CD14-positive monocyte (primary cell): ENCODE results near the gene CKMT2. TPM values are rescaled to one million over a fixed set of nuclear protein-coding genes. Genes with fewer than 3 reads are reported as not detected.

Source experiments
- DNase-seq, 3 donors: peaks; one replicate each; pipeline ENCODE4 v3.0.0-alpha.2; 2011 to 2022
- H2AFZ ChIP-seq: 2 replicates; pipeline ENCODE4 v1.6.0; 2012; ENCODE audit warnings: mild to moderate bottlenecking, low read depth, low read length, inconsistent platforms; ENCODE audit not compliant: insufficient read depth, poor library complexity, severe bottlenecking
- H3K27ac ChIP-seq, 2 donors: 1 replicate in 1 of 2; 2 replicates in 1 of 2; pipeline ENCODE4 v1.5.1; 2012 to 2013; ENCODE audit warnings: low read length in 2 of 2, control low read depth in 1 of 2, inconsistent platforms in 1 of 2, low read depth in 1 of 2, mild to moderate bottlenecking in 1 of 2
- H3K27me3 ChIP-seq, 2 donors: one replicate each; pipeline versions ENCODE4 v1.6.0 to v1.6.1; 2011 to 2013; ENCODE audit warnings: low read length in 2 of 2; ENCODE audit not compliant: control insufficient read depth in 2 of 2, insufficient read depth in 2 of 2
- H3K36me3 ChIP-seq, 2 donors: replicated peaks in 1 of 2; 1 replicate in 1 of 2; 2 replicates in 1 of 2; pipeline versions ENCODE4 v1.5.1 to v1.6.1; 2012 to 2013; ENCODE audit warnings: low read length in 2 of 2, control low read depth in 1 of 2, inconsistent platforms in 1 of 2, mild to moderate bottlenecking in 1 of 2; ENCODE audit not compliant: insufficient read depth in 2 of 2, control insufficient read depth in 1 of 2
- H3K4me1 ChIP-seq, 2 donors: 1 replicate in 1 of 2; 2 replicates in 1 of 2; pipeline versions ENCODE4 v1.5.1 to v1.6.1; 2012 to 2013; ENCODE audit warnings: low read length in 2 of 2, control low read depth in 1 of 2, inconsistent platforms in 1 of 2, mild to moderate bottlenecking in 1 of 2, moderate library complexity in 1 of 2; ENCODE audit not compliant: insufficient read depth in 2 of 2, control insufficient read depth in 1 of 2
- H3K4me2 ChIP-seq: replicated peaks from 2 replicates; pipeline ENCODE3; 2012; ENCODE audit warnings: low read length, moderate library complexity, mild to moderate bottlenecking; ENCODE audit not compliant: poor library complexity, severe bottlenecking; ENCODE audit errors: extremely low read depth
- H3K4me3 ChIP-seq, 3 experiments: fragments of 200-600 bp in 1 of 3; sonication (generic) in 1 of 3; replicated peaks in 1 of 3; 1 replicate in 2 of 3; 2 replicates in 1 of 3; pipeline ENCODE4 v1.5.1; 2011 to 2013; ENCODE audit warnings: low read length in 3 of 3, mild to moderate bottlenecking in 3 of 3, control low read depth in 2 of 3, low read depth in 2 of 3, inconsistent platforms in 1 of 3, moderate library complexity in 1 of 3
- H3K79me2 ChIP-seq: 2 replicates; pipeline ENCODE4 v1.6.0; 2012; ENCODE audit warnings: mild to moderate bottlenecking, control low read depth, inconsistent platforms, low read length, moderate library complexity; ENCODE audit not compliant: insufficient read depth
- H3K9ac ChIP-seq: 2 replicates; pipeline ENCODE4 v1.6.0; 2017; ENCODE audit warnings: low read length, mild to moderate bottlenecking; ENCODE audit not compliant: insufficient read depth, poor library complexity, severe bottlenecking
- H3K9me3 ChIP-seq, 2 donors: replicated peaks in 1 of 2; 1 replicate in 1 of 2; 2 replicates in 1 of 2; pipeline versions ENCODE4 v1.5.1 to v1.6.1; 2012 to 2013; ENCODE audit warnings: low read length in 2 of 2, control low read depth in 1 of 2; ENCODE audit not compliant: control insufficient read depth in 1 of 2, insufficient read depth in 1 of 2
- H4K20me1 ChIP-seq: 2 replicates; pipeline ENCODE4 v1.6.0; 2012; ENCODE audit warnings: mild to moderate bottlenecking, low read length, control low read depth, moderate library complexity; ENCODE audit not compliant: insufficient read depth
- H3K27ac Mint-ChIP-seq, 7 donors: one replicate each; pipeline ENCODE4 v1.8.0; 2020; ENCODE audit warnings: mild to moderate bottlenecking in 7 of 7, mixed read lengths in 7 of 7, moderate library complexity in 6 of 7, inconsistent platforms in 2 of 7
- H3K27me3 Mint-ChIP-seq, 3 donors: one replicate each; pipeline ENCODE4 v1.8.0; 2021 to 2022; ENCODE audit warnings: low read depth in 3 of 3, mild to moderate bottlenecking in 3 of 3, mixed read lengths in 3 of 3, moderate library complexity in 3 of 3, inconsistent platforms in 1 of 3
- H3K36me3 Mint-ChIP-seq, 2 donors: one replicate each; pipeline ENCODE4 v1.8.0; 2020; ENCODE audit warnings: mixed read lengths in 2 of 2, inconsistent platforms in 1 of 2, mild to moderate bottlenecking in 1 of 2
- H3K4me1 Mint-ChIP-seq: one replicate; pipeline ENCODE4 v1.8.0; 2020; ENCODE audit warnings: mild to moderate bottlenecking, mixed read lengths
- H3K4me3 Mint-ChIP-seq, 2 donors: one replicate each; pipeline ENCODE4 v1.8.0; 2020; ENCODE audit warnings: mild to moderate bottlenecking in 2 of 2, mixed read lengths in 2 of 2, moderate library complexity in 1 of 2
- H3K9me3 Mint-ChIP-seq, 7 donors: one replicate each; pipeline ENCODE4 v1.8.0; 2020 to 2022; ENCODE audit warnings: mixed read lengths in 7 of 7, mild to moderate bottlenecking in 6 of 7, moderate library complexity in 6 of 7, inconsistent platforms in 2 of 7
- CTCF ChIP-seq: fragments of 200-600 bp; IDR thresholded peaks from one replicate; pipeline ENCODE4 v1.8.0; 2022; ENCODE audit warnings: antibody characterized with exemption, mild to moderate bottlenecking
- WGBS: methylation state at CpG from one replicate; pipeline ENCODE4 v1.1.5; 2013; ENCODE audit warnings: missing lambda C conversion rate; ENCODE audit not compliant: insufficient coverage; 5-methylcytosine and 5-hydroxymethylcytosine counted together
- intact Hi-C, 2 donors: fragments of 100-400 bp; cut with micrococcal nuclease; formaldehyde crosslinking; loops; one replicate each; pipeline versions ENCODE4 v1.15.0 to v1.15.1; 2023
- polyA plus RNA-seq, 3 donors: library from polyadenylated mRNA; depleted of rRNA in 1 of 3; unstranded in 2 of 3; stranded (reverse) in 1 of 3; fragments of 300-500 nt in 2 of 3; fragments of >200 nt in 1 of 3; fragmentation: Illumina TruSeq in 2 of 3; gene quantifications; 1 replicate in 2 of 3; 2 replicates in 1 of 3; pipeline ENCODE4 v1.2.3, GENCODE V29; 2012 to 2021

The CKMT2 gene
- polyA plus RNA-seq, 3 donors, result not detected

GRCh38 chr5:81244451-81244850 lies 11.3 kb downstream of the CKMT2 start:
- intact Hi-C loops, result no loop called here
- no peak for DNase-seq
- H3K36me3 Mint-ChIP-seq, result peaks cover 0 to 2% of the 10 kb centered on the region in 2 donors
- Histone ChIP-seq H3K4me1 (no peaks in the 10 kb centered on the region), H3K9me3 (no peaks in the 10 kb centered on the region), H2AFZ (no peak overlapping the region), H3K27ac (no peak overlapping the region), H3K4me3 (no peak overlapping the region), H3K79me2 (no peaks in the 10 kb centered on the region), H4K20me1 (no peaks in the 10 kb centered on the region), H3K27me3 (no peaks in the 10 kb centered on the region), H3K4me2 (no peak overlapping the region), H3K9ac (no peak overlapping the region), H3K36me3 (no peaks in the 10 kb centered on the region)
- 64% methylated on average over 3 of the region's 4 CpGs for WGBS
- no peaks in the 10 kb centered on the region for H3K9me3 Mint-ChIP-seq
- no peaks in the 10 kb centered on the region for H3K4me1 Mint-ChIP-seq
- peaks cover 0 to 3% (median 0%) of the 10 kb centered on the region in 3 donors for H3K27me3 Mint-ChIP-seq
- no peak for TF ChIP-seq CTCF
- no peak overlapping the region for H3K27ac Mint-ChIP-seq
- no peak overlapping the region for H3K4me3 Mint-ChIP-seq

- DNase-seq, result no peak
- Mint-ChIP-seq H3K36me3 (peaks cover 2% of the 10 kb centered on the region in 2 donors), H3K4me3 (no peak overlapping the region), H3K9me3 (peaks cover 0 to 1% (median 0%) of the 10 kb centered on the region in 7 donors), H3K27me3 (peaks cover 0 to 3% (median 0%) of the 10 kb centered on the region in 3 donors), H3K4me1 (no peaks in the 10 kb centered on the region), H3K27ac (no peak overlapping the region)
- Histone ChIP-seq H3K4me2 (no peak overlapping the region), H2AFZ (no peak overlapping the region), H3K4me1 (no peaks in the 10 kb centered on the region), H3K79me2 (no peaks in the 10 kb centered on the region), H3K36me3 (no peaks in the 10 kb centered on the region), H3K27ac (no peak overlapping the region), H3K9me3 (no peaks in the 10 kb centered on the region), H3K9ac (no peak overlapping the region), H3K27me3 (no peaks in the 10 kb centered on the region), H3K4me3 (no peak overlapping the region), H4K20me1 (no peaks in the 10 kb centered on the region)
- TF ChIP-seq CTCF, result no peak
- intact Hi-C loops, result no loop called here
- WGBS, result 93% methylated on average over 5 of the region's 5 CpGs
These were observed 12.7 kb downstream of the CKMT2 start for GRCh38 chr5:81245871-81246235.
